ENCODE results near the gene SLC45A2. TPM values are rescaled to one million over a fixed set of nuclear protein-coding genes. Genes with fewer than 3 reads are reported as not detected.
A peak's percentile ranks its signal among the peaks of the same experiment; 100 is the strongest.

SLC45A2 gene
- total RNA-seq, 2 donors from 2014 or later = 0.82 TPM; not detected in 1

- H3K27me3 ChIP-seq = no peaks in the 10 kb centered on the region
- TF ChIP-seq, protein P1, sequence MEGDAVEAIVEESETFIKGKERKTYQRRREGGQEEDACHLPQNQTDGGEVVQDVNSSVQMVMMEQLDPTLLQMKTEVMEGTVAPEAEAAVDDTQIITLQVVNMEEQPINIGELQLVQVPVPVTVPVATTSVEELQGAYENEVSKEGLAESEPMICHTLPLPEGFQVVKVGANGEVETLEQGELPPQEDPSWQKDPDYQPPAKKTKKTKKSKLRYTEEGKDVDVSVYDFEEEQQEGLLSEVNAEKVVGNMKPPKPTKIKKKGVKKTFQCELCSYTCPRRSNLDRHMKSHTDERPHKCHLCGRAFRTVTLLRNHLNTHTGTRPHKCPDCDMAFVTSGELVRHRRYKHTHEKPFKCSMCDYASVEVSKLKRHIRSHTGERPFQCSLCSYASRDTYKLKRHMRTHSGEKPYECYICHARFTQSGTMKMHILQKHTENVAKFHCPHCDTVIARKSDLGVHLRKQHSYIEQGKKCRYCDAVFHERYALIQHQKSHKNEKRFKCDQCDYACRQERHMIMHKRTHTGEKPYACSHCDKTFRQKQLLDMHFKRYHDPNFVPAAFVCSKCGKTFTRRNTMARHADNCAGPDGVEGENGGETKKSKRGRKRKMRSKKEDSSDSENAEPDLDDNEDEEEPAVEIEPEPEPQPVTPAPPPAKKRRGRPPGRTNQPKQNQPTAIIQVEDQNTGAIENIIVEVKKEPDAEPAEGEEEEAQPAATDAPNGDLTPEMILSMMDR (IDR thresholded peaks at IDR 0.05) = no peak
- no peaks in the 10 kb centered on the region for H3K36me3 ChIP-seq
- H3K4me1 ChIP-seq = peaks cover 0 to 15% of the 10 kb centered on the region in 2 donors
- H3K9me3 ChIP-seq = no peaks in the 10 kb centered on the region
- no peak overlapping the region for H3K27ac ChIP-seq
- no peak overlapping the region for H3K4me3 ChIP-seq
- DNase-seq (ENCODE audit: low spot score) = no peak
These were observed 15.5 kb upstream of the SLC45A2 start for GRCh38 chr5:33999978-34000377.

GRCh38 chr5:33997331-33997983 is 13.0 kb upstream of the SLC45A2 start:
- DNase-seq (ENCODE audit: low spot score) = peak; percentile 80
- H3K27ac ChIP-seq = no peak overlapping the region

DNA sequence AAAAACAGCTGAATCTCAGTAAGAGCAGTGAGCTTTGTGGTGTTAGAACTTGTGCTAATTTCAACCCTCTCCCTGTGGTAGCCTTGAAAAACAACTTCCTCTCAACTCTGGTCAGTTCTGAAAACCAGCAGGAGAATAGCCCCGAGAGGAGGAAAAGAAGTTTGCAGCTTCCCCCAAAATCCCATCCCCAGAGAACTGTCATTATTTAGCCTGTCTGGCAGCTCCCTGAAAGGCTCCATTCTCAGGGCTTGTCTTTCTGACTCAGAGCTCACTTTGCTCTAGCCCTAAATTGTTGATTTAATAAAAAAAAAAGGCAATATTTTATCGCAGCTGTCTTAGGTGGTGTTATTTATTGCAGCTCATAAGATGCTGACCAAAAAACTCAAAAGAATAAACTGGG is 11.4 kb upstream of the SLC45A2 start:
- DNase-seq (ENCODE audit: low spot score) = no peak
- Histone ChIP-seq H3K36me3 (no peaks in the 10 kb centered on the region), H3K27ac (no peak overlapping the region), H3K4me1 (peaks cover 0 to 10% of the 10 kb centered on the region in 2 donors), H3K4me3 (no peak overlapping the region), H3K27me3 (no peaks in the 10 kb centered on the region), H3K9me3 (no peaks in the 10 kb centered on the region)
- TF ChIP-seq, protein P1 (IDR thresholded peaks at IDR 0.05) = no peak

More at GRCh38 chr5:33997331-33997983, 13.0 kb upstream of the SLC45A2 start:
- peaks cover 0 to 15% of the 10 kb centered on the region in 2 donors for H3K4me1 ChIP-seq
- TF ChIP-seq, protein P1 (IDR thresholded peaks at IDR 0.05) = peak; percentile 46 to 75
- H3K4me3 ChIP-seq = no peak overlapping the region
- no peaks in the 10 kb centered on the region for H3K36me3 ChIP-seq
- no peaks in the 10 kb centered on the region for H3K9me3 ChIP-seq
- no peaks in the 10 kb centered on the region for H3K27me3 ChIP-seq

- peaks cover 0 to 12% of the 10 kb centered on the region in 2 donors for H3K4me1 ChIP-seq
- no peaks in the 10 kb centered on the region for H3K9me3 ChIP-seq
- H3K27ac ChIP-seq = no peak overlapping the region
- TF ChIP-seq, protein P1 (IDR thresholded peaks at IDR 0.05) = no peak
- no peak overlapping the region for H3K4me3 ChIP-seq
- no peaks in the 10 kb centered on the region for H3K27me3 ChIP-seq
- H3K36me3 ChIP-seq = no peaks in the 10 kb centered on the region
- DNase-seq (ENCODE audit: low spot score) = no peak
These were observed 10.4 kb upstream of the SLC45A2 start for GRCh38 chr5:33994845-33995244.

- Histone ChIP-seq H3K27me3 (no peaks in the 10 kb centered on the region), H3K9me3 (no peaks in the 10 kb centered on the region), H3K4me3 (no peak overlapping the region), H3K4me1 (peaks cover 0 to 12% of the 10 kb centered on the region in 2 donors), H3K27ac (no peak overlapping the region), H3K36me3 (peaks cover 13% of the 10 kb centered on the region)
- DNase-seq (ENCODE audit: low spot score) = no peak
- TF ChIP-seq, protein P1 (IDR thresholded peaks at IDR 0.05) = no peak
These were observed 8.4 kb upstream of the SLC45A2 start for GRCh38 chr5:33992864-33993263.

DNA sequence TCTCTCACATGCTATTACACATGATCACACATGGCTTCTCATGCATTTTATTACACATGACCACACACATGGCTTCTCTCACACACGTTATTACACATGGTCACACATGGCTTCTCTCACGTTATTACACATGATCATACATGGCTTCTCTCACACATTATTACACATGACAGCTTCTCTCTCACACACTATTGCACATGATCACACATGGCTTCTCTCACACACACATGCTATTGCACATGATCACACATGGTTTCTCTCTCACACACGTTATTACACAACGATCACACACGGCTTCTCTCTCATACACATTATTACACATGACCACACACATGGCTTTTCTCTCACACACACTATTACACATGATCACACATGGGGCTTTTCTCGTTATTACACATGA is 954 bp upstream of the SLC45A2 start:
- Histone ChIP-seq H3K27me3 (no peaks in the 10 kb centered on the region), H3K4me3 (no peak overlapping the region), H3K27ac (no peak overlapping the region), H3K36me3 (peaks cover 15% of the 10 kb centered on the region), H3K9me3 (no peaks in the 10 kb centered on the region), H3K4me1 (no peaks in the 10 kb centered on the region)
- TF ChIP-seq, protein P1 (IDR thresholded peaks at IDR 0.05) = no peak
- DNase-seq (ENCODE audit: low spot score) = no peak
